Tibial nerve (tissue), 4 donors: ENCODE measurements around the gene GOLGA8B.

Experiments
- EP300 ChIP-seq, 2 donors: sonication (generic); formaldehyde crosslinking; IDR thresholded peaks; one replicate each; pipeline ENCODE4 v1.6.1; 2017; ENCODE audit warnings: antibody characterized with exemption in 2 of 2, mild to moderate bottlenecking in 1 of 2
- TF ChIP-seq, protein P1 (sequence below), 5 experiments: fragments of 200-600 bp in 3 of 5; fragments of 450-650 bp in 2 of 5; sonication (generic) in 3 of 5; IDR thresholded peaks; one replicate each; pipeline ENCODE4 v1.5.1; 2016 to 2019; ENCODE audit warnings: antibody characterized with exemption in 5 of 5, mild to moderate bottlenecking in 3 of 5, moderate library complexity in 2 of 5

DNA sequence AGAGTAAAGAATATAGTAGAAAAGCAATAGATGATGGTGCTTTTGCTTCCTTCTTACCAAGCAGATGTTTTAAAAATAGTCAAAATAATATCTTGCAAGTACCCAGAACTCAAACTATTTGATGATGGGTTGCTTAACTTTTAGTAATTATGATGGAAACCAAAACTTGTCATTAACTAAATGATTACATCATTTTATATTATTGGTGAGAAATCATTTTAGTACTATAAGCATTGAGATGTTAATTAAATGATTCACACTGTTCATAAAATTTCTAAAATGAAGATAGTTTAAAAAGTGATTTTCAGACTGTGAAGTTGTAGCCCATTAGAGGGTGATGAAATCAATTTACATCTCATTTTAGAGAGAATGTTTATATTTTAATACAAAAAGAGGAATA, 24.4 kb upstream of the GOLGA8B start:
- TF ChIP-seq, protein P1, sequence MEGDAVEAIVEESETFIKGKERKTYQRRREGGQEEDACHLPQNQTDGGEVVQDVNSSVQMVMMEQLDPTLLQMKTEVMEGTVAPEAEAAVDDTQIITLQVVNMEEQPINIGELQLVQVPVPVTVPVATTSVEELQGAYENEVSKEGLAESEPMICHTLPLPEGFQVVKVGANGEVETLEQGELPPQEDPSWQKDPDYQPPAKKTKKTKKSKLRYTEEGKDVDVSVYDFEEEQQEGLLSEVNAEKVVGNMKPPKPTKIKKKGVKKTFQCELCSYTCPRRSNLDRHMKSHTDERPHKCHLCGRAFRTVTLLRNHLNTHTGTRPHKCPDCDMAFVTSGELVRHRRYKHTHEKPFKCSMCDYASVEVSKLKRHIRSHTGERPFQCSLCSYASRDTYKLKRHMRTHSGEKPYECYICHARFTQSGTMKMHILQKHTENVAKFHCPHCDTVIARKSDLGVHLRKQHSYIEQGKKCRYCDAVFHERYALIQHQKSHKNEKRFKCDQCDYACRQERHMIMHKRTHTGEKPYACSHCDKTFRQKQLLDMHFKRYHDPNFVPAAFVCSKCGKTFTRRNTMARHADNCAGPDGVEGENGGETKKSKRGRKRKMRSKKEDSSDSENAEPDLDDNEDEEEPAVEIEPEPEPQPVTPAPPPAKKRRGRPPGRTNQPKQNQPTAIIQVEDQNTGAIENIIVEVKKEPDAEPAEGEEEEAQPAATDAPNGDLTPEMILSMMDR (IDR thresholded peaks at IDR 0.05) = no peak
- TF ChIP-seq EP300 (IDR thresholded peaks at IDR 0.05) = no peak
